ENCODE data around the gene PLEKHG4B. TPM values are rescaled to one million over a fixed set of nuclear protein-coding genes. Genes with fewer than 3 reads are reported as not detected.
A peak's percentile ranks its signal among the peaks of the same experiment; 100 is the strongest.

Gene PLEKHG4B
- total RNA-seq, 1 experiment from 2014 or later: 51.4 TPM

DNA sequence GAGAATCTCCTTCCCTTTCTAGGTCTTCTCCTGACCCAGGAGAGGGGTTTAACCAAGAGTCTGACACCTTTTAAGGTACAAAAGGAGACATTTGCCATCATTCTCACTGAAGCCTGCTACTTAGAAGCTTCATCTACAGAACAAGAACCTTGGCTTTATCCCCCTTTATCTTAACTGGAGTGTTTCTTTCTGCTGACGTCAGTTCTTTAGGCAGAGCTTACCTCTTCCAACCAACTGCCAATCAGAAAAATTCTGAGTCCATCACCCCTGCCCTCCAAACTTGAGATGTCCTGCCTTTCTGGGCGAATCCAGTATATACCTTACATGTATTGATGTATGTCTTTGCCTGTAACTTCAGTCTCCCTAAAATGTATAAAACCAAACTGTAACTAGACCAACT, 37.2 kb downstream of the PLEKHG4B start (continued):
- TF ChIP-seq, protein P1, sequence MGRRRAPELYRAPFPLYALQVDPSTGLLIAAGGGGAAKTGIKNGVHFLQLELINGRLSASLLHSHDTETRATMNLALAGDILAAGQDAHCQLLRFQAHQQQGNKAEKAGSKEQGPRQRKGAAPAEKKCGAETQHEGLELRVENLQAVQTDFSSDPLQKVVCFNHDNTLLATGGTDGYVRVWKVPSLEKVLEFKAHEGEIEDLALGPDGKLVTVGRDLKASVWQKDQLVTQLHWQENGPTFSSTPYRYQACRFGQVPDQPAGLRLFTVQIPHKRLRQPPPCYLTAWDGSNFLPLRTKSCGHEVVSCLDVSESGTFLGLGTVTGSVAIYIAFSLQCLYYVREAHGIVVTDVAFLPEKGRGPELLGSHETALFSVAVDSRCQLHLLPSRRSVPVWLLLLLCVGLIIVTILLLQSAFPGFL (CRISPR knock-in tag; IDR thresholded peaks at IDR 0.05; ENCODE audit: borderline replicate concordance): no peak
- TF ChIP-seq ZNF416 (CRISPR knock-in tag; IDR thresholded peaks at IDR 0.05): no peak
- TF ChIP-seq ZNF317 (CRISPR knock-in tag; IDR thresholded peaks at IDR 0.05; ENCODE audit: borderline replicate concordance, low read depth): no peak
- TF ChIP-seq ZNF263 (CRISPR knock-in tag; IDR thresholded peaks at IDR 0.05; ENCODE audit: low read depth): no peak
- TF ChIP-seq, protein P2, sequence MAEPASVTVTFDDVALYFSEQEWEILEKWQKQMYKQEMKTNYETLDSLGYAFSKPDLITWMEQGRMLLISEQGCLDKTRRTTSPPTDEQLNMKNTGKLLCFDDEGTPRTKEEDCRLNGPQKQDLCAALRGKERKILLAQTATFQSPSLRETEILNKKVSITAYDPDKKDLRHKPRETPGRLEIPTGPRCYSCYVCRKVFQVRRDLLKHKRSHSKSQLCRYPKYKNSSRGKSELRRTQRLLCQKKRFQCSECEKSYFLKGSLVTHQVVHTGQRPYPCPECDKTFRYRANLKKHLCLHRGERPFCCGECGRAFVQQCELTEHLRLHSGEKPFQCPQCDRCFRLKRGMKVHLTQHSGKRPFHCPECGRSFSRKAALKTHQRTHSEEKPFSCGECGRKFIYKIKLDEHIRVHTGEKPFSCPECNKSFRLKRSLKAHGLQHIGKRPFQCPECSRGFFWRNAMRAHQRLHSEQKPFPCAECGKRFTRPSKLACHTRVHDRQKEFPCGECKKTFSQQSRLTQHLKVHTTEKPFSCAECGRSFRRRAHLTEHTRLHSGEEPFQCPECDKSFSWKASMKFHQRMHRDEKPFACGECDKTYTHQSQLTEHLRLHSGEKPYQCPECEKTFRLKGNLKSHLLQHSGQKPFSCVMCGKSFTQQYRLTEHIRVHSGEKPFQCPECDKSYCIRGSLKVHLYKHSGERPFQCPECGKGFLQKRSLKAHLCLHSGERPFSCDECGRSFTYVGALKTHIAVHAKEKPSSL (CRISPR knock-in tag; conservative IDR thresholded peaks at IDR 0.05): no peak
- TF ChIP-seq NFE2L1 (CRISPR knock-in tag; IDR thresholded peaks at IDR 0.05): no peak
- TF ChIP-seq ESRRA (CRISPR knock-in tag; IDR thresholded peaks at IDR 0.05; ENCODE audit: borderline replicate concordance): no peak

DNA sequence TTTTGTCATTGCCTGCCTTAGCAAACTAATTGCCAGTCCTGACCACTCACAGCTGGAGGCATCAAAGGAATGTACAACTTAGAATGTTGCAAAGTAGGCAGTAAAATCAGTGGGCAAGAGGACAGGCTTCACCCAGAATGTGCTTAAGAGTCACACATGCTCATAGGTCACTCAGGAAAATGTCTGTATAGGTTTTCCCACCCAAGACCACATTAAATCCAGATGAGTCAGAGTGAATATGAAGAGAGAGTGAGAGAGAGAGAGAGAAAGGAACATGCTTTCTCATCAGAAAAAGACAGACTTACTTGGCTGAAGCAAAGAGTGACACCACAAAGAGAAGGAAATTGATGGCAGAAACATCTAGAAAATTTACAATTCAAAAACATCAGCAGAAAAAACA, 37.9 kb downstream of the PLEKHG4B start:
- Mint-ChIP-seq H3K27me3 (ENCODE audit: low read depth) (no peaks in the 10 kb centered on the region), H3K36me3 (peaks cover 40% of the 10 kb centered on the region), H3K9me3 (peaks cover 18% of the 10 kb centered on the region), H3K4me3 (peak overlapping the region; percentile 11), H3K27ac (peak overlapping the region; percentile 78), H3K4me1 (peaks cover 75% of the 10 kb centered on the region)
- ATAC-seq: no peak
- TF ChIP-seq, protein P2 (CRISPR knock-in tag; conservative IDR thresholded peaks at IDR 0.05): no peak
- TF ChIP-seq, protein P3, sequence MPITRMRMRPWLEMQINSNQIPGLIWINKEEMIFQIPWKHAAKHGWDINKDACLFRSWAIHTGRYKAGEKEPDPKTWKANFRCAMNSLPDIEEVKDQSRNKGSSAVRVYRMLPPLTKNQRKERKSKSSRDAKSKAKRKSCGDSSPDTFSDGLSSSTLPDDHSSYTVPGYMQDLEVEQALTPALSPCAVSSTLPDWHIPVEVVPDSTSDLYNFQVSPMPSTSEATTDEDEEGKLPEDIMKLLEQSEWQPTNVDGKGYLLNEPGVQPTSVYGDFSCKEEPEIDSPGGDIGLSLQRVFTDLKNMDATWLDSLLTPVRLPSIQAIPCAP (CRISPR knock-in tag; IDR thresholded peaks at IDR 0.05): no peak
- TF ChIP-seq ZNF396 (CRISPR knock-in tag; IDR thresholded peaks at IDR 0.05; ENCODE audit: borderline replicate concordance): no peak
- TF ChIP-seq, protein P4, sequence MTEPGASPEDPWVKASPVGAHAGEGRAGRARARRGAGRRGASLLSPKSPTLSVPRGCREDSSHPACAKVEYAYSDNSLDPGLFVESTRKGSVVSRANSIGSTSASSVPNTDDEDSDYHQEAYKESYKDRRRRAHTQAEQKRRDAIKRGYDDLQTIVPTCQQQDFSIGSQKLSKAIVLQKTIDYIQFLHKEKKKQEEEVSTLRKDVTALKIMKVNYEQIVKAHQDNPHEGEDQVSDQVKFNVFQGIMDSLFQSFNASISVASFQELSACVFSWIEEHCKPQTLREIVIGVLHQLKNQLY (CRISPR knock-in tag; IDR thresholded peaks at IDR 0.05): no peak
- TF ChIP-seq ESRRA (CRISPR knock-in tag; IDR thresholded peaks at IDR 0.05; ENCODE audit: borderline replicate concordance): no peak
- TF ChIP-seq CBFB (CRISPR knock-in tag; IDR thresholded peaks at IDR 0.05; ENCODE audit: low read depth): no peak
- TF ChIP-seq, protein P5, sequence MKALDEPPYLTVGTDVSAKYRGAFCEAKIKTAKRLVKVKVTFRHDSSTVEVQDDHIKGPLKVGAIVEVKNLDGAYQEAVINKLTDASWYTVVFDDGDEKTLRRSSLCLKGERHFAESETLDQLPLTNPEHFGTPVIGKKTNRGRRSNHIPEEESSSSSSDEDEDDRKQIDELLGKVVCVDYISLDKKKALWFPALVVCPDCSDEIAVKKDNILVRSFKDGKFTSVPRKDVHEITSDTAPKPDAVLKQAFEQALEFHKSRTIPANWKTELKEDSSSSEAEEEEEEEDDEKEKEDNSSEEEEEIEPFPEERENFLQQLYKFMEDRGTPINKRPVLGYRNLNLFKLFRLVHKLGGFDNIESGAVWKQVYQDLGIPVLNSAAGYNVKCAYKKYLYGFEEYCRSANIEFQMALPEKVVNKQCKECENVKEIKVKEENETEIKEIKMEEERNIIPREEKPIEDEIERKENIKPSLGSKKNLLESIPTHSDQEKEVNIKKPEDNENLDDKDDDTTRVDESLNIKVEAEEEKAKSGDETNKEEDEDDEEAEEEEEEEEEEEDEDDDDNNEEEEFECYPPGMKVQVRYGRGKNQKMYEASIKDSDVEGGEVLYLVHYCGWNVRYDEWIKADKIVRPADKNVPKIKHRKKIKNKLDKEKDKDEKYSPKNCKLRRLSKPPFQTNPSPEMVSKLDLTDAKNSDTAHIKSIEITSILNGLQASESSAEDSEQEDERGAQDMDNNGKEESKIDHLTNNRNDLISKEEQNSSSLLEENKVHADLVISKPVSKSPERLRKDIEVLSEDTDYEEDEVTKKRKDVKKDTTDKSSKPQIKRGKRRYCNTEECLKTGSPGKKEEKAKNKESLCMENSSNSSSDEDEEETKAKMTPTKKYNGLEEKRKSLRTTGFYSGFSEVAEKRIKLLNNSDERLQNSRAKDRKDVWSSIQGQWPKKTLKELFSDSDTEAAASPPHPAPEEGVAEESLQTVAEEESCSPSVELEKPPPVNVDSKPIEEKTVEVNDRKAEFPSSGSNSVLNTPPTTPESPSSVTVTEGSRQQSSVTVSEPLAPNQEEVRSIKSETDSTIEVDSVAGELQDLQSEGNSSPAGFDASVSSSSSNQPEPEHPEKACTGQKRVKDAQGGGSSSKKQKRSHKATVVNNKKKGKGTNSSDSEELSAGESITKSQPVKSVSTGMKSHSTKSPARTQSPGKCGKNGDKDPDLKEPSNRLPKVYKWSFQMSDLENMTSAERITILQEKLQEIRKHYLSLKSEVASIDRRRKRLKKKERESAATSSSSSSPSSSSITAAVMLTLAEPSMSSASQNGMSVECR (CRISPR knock-in tag; IDR thresholded peaks at IDR 0.05; ENCODE audit: borderline replicate concordance): no peak
- no peak for TF ChIP-seq FOXP1 (CRISPR knock-in tag; IDR thresholded peaks at IDR 0.05; ENCODE audit: borderline replicate concordance)
- ChIA-PET POLR2A (interaction anchor here (0.9 to 1.0 kb wide), 2 partner anchors 38 to 40 kb away, joined by 3 to 4 read pairs; partner anchors contain the start of gene PLEKHG4B), CTCF (interaction anchor here (0.7 to 0.8 kb wide), 2 partner anchors 8 to 89 kb away, joined by 3 read pairs; partner anchors contain the start of genes CCDC127 and SDHA)
- DNase-seq (ENCODE audit: low spot score): no peak

Measured in WTC11 (cell line).